ENCODE results near the gene VPS26B.

GRCh38 chr11:134264966-134265764, 40.7 kb downstream of the VPS26B start:
- TF ChIP-seq EP300 (IDR thresholded peaks at IDR 0.05) (no peak), CTCF (IDR thresholded peaks at IDR 0.05) (no peak)
